HG03097 (cell line): ENCODE measurements around the gene SOX10.
"Not testable (repeated sequence)": the region's sequence is repeated elsewhere in the genome, so short reads cannot be mapped to it uniquely, and the experiment has no call there.

Source experiments
- ATAC-seq: cut with Tn5 transposase; IDR thresholded peaks from one replicate; pipeline ENCODE4 v1.9.1; 2021; ENCODE audit not compliant: unreplicated experiment, low FRiP score

SOX10 gene

DNA sequence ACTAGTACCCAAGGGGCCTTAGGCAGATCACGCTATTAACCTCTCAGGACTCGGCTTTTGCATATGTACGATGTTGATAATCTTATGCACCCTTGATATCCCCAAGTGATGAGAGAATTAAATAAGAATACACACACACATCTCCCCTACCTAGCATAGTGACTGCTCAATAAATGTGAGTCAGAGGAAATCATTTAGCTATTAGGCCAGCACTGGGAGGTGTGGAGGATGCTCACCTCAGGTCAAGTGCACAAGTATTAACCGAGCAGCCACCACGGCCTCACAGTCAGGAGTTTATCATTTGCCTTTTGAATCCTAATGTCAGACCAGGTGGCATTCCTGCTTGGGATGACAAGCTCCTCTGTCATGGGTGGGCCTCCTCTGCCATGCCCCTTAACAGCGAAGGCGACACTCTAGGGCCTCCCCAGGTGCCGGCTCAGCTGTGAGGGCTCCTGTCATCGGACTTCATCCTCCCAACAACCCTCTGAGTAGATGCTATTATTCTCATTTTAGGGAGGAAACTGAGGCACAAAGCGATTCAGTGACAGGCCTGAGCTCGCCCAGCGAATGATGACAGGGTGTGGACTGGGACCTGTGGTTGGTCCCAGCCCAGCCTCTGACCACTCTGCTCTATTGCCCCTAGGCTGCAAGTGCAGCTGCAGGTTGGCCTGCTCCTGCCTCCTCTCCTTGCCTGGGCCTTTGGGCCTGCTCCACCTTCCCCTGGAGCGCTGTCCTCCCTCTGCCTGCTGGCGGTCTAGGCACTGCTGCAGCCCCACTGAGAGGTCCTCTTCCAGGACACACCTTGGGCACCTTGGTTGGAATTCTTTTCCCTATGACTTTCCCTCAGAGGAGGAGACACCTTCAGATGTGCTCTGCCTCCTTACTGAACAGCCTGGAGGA is 5.0 kb upstream of the SOX10 start:
- no peak for ATAC-seq

DNA sequence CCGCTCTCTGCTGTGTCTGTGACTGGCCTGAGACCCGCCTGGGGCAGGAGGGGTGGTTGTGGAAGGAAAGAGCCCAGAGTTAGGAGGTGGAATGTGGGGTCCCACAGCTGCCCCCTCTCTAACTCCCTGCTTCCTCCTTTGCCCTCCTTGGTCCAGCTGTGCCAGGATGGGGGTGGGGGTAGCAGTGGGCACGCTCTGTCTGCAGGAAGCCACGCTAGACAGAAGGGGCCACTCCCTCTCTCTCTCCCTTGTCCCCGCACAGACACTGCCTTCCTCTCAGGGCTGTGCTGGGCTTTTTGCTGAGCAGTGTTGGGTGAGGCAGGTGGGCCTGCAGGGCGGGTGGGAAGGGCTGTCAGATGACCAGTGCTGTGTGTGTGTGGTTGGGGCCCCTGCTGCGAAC is 2.0 kb upstream of the SOX10 start:
- ATAC-seq, result no peak

DNA sequence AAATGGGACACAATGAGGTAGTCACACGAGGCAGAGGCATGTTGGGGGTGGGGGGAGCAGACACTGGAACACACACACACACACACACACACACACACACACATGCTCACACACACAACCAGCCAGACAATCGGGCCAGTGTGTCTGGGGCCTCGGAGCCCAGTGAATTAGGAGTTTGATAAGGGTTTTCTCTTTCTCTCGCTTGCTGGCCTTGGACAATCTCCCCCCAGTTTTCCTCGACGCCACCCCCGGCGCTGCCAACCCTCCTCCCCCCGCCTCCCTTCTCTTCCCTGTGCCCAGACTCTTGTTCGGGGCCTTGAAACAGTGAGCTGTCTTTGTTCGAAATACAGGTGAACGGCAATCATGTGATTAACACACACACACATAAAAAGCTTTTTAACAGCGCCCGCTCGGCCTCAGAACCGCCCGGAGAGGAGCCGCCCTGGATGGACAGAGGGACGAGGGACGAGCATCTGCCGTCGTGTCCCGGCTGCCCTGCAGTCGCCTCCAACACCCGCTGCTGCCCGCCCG is 1.5 kb upstream of the SOX10 start:
- no peak for ATAC-seq

DNA sequence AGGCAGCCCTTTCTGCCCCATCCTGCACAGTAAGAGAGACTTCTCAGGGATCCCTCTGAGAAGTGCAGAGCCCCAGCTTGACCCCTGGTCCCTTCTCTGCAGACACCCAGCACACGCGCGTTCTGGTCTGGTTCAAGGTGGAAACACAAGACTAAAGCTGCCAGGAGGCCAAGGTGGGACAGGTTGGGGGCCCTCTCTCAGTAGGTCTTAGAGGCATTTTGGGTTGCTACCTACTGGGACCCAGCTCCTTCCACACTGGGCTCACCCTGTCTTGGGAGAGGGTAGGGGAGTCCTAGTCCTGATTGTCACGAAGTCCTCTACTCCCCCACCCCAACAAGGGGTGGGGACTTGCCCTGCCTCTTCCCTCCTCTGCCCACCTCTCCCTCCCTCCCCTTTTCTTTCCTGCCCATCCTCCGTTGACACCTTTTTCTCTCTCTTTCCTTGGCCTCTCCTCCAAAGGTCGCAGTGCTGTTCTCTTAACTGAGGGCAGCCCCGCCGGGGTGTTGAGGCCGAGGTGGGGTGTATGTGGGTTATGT is 763 bp upstream of the SOX10 start:
- ATAC-seq, result no peak

DNA sequence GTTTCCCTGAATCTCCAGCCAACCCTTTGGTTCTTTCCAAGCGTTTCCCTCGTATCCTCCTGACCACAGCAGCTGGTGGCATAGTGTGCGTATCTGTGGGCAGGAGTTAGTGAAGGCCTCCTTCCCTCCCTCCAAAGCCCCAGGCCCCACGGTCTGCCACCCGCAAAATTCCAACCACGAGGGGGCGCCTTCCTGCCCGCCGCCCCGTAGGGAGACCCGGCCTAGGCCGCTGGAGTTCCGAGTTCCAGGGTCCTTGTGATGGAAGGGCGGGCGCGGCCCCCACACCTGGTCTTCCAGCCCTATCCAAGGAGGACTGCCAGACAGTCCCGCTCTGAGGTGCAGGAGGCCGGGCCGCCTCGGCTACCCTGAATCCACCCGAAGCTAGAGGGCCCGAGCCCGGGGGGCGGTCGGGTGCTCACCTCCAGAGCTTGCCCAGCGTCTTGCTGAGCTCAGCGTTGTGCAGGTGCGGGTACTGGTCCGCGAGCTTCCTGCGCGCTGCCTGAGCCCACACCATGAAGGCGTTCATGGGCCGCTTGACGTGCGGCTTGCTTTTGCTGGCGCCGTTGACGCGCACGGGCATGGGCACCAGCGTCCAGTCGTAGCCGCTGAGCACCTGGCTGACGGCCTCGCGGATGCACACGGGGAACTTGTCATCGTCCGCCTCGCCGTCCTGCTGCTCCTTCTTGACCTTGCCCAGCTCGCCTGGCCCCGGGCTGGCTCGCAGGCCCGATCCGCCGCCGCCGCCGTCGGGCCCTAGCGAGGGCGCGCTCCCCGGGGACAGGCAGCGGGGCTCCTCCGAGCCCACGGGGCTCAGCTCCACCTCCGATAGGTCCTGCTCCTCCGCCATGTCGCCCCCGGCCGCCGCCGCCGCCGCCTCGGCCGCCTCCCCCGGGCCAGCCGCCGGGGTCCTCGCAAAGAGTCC is 1.2 kb downstream of the SOX10 start:
- ATAC-seq, result no peak

DNA sequence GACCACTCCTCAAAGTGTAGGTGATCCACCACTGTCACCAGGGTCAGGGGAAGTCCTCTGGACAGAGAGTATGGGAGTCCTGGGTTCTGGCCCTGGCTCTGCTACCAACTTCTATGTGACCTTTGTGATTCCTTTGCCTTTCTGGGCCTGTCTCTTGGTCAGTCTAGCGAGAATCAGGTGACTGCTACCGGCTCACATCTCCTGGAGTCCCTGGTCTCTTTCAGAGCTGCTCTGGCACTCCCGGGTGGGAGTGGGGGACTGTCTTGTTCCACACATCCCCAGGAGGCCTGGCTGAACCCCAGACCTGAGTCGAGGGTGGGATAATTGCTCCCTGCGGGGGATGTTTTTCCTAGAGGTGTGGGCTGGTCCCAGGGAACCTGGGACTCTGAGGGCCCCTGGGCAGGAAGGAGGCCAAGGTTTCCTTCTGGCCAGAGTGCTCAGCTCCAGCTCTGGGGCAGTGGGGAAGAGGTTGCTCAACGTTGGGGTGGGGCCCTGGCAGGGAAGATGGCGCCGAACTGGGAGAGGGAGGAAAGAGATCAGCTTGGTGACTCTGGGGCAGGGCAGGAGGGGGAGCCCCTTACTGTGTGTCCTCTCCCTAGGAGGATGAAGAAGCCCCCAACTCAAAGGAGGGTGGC is 2.1 kb downstream of the SOX10 start:
- no peak for ATAC-seq

DNA sequence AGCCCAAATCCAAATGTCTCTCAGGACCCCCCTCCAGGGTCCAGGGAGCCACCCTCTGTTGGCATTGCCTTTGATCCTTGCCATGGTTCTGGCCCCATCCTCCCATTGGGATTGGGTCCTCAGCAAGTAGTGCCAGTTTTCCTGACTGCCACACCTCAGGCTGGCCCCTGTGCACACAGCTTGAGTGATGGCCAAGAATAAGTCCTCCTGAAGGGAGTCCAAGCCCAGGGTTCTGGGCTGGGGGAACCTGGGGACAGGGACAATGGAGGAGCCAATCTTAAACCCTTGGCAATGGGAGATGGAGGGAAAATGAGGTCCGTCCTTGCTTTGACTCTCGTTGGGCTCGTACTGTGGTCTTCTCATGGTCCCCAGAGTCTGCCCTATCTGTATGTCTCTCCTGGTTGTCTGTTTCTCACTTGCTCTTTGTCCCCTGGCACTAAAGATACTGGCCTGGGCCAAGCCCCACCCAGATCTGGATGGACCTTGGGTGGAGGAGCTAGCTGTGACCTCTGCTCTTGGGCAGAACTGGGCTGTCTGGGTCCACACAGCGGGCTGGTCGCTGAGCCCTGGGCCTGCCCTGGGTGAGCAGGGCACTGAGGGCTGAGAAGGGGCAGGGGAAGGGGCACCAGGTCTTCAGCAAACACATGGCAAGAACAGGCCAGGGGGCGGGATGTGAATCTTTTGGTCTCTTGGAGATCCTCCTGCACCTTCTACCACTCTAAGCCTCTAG is 2.9 kb downstream of the SOX10 start:
- ATAC-seq, result no peak

DNA sequence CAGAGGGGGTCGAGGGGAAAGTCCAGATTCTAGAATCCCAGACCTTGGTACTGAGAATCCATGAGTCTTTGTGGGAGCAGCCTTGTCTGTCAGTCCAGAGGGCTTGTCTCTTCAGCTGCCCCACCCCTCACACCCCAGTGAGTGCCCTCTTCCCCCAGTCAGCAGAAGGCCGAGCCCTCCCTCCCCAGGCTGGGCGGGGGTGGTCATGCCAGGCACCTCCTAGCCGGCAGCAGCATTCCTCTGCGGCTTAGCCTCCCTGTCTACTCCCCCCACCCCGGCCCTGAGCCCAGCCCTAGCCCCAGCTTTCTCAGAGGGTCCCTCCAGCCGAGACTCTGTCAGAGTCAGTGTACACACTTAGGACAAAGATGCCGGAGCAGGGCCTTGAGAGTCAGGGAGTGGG is 4.6 kb downstream of the SOX10 start:
- no peak for ATAC-seq

DNA sequence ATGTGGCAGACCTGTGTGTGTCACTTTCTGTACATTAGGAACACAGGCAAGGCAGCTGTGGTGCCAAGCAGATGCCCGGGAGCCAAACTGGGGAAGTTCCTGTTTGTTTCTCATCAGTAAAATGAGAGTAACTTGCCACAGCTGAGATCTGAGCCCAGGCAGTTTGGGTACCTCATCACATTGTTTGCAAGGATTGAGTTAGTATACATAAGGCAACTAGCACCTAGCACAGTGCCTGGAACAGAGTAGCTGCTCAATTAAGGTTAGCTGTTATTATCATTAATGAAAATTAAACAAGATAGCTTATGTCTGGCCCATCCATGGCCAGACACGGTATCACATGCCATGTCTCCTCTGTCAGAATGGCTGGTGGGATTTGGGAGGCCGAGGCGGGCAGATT is 7.8 kb downstream of the SOX10 start:
- no peak for ATAC-seq

DNA sequence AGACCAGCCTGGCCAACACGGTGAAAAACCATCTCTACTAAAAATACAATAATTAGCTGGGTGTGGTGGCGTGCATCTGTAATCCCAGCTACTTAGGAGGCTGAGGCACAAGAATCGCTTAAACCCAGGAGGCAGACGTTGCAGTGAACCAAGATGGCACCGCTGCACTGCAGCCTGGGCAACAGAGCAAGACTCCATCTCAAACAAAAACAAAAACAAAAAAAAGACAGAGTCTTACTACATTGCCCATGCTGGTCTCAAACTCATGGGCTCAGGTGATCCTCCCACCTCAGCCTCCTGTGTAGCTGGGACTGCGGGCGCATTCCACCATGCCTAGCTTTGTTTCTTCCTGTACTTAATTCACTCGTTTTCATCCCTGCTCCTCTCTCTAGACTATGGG is 8.3 kb downstream of the SOX10 start:
- ATAC-seq, result not testable (repeated sequence)

DNA sequence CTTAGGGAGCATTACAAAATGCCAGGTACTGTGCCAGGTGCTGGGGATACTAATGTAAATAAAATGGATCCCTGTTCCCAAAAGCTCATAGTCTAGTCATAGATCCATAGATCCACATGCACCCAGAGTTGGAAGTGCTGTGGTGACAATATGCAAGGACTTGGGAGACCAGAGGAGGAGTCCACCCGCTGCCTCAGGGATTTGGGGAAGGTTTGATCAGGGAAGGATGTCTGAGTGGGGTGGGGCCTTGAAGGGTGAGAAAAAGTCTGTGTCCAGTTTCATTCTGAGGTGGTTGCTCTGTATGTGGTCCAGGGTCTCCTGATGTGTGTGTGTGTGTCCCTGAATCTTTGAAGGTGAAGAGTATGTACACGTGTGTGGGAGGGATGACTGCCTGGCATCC is 9.2 kb downstream of the SOX10 start:
- ATAC-seq, result no peak

DNA sequence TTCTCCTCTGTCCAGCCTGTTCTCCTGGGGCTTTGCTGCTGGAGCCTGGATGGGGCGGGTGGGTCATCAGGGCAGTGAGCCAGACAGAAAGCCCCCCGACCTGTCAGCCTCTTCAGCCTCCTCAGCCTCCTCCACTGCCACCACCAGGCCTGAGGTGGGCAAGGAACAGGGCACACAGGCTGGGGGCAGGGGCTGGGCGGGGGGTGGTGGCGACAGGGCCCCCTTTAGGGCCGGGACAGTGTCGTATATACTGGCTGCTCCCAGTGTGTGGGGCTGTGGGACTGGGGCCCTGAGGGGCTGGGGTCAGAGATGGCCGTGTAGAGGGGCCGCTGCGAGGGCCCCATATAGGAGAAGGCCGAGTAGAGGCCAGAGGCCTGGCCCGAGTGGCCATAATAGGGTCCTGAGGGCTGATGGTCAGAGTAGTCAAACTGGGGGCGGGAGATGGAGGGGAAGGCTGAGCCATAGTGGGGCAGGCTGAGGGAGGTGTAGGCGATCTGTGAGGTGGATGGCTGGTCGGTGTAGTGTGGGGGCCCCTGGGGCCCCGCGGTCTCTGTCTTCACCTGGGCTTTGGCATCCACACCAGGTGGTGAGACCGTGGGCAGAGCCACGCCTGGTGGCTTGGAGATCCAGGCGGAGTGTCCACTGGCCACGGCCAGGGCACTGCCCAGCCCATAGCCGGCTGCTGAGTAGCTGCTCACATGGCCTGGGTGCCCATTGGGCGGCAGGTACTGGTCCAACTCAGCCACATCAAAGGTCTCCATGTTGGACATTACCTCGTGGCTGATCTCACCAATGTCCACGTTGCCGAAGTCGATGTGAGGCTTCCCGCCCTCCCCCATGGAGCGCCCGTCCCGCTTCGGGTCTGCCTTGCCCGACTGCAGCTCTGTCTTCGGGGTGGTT is 10.8 kb downstream of the SOX10 start:
- no peak for ATAC-seq

DNA sequence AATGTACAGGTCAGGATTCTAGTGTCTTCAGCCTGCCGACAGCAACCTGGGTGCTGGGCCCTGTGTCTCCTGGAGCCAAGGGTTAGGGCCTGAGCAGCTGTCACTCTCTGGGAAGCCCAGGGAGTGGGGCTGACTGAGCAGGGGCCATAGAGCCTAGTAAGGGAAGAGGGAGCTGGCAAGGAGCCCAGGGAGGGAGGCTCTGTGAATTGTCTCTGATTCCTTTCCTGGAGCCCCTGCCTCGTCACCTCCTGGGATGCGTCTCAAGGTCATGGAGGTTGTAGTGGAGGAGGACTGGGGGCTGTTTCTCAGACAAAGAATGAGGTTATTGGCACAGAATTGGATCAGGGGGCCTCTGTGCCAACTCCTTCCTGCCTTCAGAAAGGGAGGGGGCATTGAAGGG is 11.8 kb downstream of the SOX10 start:
- no peak for ATAC-seq

DNA sequence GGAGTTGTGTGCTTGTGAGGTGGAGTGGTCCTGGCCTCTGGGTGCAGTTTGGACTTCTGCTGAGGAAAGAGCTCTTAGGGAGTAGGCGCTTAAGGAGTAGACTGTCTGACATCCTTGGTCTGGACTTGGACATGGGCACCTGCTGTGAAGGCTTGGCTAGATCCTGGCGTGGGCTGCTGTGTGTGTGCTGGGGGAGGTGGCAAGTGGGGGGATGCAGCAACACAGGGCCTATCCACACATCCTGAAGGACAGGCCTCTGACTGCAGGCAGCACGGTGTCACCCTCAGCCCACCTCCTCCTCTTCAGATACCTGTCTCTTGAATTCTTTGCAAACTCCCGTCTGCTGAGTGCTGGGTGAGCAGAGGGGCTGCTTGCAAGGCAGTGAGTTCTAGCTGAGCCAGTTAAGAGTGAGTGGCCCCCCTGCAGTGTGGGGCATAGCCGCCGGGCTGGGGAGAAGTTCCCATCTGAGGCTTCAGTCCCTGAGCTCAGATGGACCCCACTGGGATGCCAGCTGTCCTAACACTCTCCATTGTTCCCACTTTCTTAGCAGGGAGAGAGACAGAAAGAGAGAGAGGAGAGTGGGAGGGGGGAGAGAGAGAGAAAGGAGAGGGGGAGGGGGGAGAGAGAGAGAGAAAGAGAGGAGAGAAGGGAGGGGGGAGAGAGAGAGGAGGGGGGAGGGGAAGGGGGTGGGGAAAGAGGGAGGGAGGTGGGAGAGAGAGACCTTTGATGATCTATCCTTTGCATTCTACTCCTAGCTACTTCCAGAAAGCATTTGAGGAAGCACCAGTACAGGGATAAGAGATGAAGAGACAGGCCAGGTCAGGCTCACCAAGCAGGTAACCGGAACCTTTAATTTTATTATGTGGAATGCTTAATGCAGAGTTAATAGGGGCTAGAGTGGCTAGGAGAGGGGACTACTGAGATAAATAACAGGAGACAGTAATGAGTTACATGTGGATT is 12.6 kb downstream of the SOX10 start:
- no peak for ATAC-seq

DNA sequence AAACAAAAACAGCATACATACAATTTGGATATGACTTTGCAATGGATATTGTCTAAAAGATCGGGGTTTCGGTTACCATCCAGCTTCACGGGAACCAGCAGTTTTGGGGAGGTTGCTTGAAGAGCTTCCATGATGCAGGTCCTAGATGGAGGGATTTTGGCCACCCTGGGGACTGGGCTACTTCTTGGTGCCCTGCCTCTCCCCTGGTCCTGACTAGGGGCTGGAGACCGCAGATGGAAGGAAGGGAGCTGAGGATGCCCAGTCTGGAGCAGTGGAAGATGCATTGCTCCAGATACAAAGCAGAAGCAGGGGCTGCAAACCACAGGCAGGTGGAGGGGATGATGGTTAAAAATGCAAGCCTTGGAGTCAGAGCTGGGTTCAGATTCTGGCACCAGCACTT is 13.5 kb downstream of the SOX10 start:
- ATAC-seq, result no peak

DNA sequence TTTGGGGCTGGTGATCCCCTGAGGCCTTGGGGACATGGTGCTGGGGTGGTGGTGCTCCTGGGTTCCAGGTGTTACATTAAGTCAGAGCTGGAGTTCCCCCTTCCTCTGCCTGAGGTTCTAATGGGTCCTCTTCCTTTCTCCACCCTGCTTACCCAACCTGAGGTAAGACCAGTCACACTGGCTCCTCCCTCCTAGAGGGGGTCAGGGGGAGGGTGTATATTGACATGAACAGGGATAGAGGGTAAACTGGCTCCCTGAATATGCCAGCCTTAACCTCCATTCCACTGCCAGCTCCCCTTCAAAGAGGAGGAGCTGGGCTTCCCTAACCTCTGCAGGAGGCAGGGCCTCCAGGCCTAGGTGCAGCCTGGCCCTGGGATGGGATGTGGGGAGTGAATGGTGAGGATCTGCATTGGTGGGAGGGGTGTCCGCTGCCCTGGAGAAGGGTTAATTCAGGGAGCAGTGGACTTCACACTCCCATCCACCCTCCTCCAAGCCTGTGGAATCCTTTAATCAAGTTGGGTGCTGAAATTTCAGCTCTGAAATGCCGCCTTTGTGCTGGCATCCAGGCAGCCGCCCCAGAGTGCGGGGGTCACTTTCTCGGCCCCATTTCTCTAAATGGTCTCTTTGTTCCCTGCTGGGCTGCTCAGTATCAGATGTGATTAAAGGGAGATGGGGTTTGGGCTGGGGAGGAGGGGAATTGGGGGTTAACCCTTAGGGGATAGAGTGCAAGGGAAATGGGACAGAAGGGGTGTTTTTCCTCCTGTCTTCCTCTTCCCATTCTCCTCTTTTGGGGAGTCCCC is 15.7 kb downstream of the SOX10 start:
- ATAC-seq, result no peak
